ENCODE measurements around the gene SLC49A4. TPM values are rescaled to one million over a fixed set of nuclear protein-coding genes. Genes with fewer than 3 reads are reported as not detected.

SLC49A4 gene
- total RNA-seq, 2 donors from 2014 or later, result 13.7 to 21.3 TPM

GRCh38 chr3:122799322-122799721, 4.5 kb downstream of the SLC49A4 start:
- intact Hi-C loops (cut with DNase I), result no loop called here

DNA sequence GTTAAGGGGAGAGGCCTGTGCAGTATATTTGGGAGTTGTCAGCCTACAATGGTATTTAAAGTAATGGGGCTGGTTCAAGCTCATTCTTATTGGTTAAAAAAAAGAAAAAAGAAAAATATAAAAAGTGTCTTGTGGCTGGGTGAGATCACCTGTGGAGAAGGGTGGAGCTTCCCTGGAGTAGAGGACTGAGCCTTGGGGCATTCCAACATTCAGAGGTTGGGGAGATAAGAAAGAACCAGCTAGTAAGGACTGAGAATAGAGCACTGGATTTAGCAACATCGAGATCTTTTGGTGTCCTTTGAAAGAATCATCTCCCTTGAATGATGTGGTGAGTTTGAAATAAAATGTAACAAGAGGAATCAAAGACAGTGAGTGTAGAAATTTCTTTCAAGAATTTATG, 5.2 kb downstream of the SLC49A4 start:
- H3K4me3 ChIP-seq, result no peak overlapping the region
- no peaks in the 10 kb centered on the region for H3K4me1 ChIP-seq
- H3K9ac ChIP-seq (ENCODE audit: low read depth in 2 of 2, low read length in 2 of 2), result no peak overlapping the region
- TF ChIP-seq, protein P1, sequence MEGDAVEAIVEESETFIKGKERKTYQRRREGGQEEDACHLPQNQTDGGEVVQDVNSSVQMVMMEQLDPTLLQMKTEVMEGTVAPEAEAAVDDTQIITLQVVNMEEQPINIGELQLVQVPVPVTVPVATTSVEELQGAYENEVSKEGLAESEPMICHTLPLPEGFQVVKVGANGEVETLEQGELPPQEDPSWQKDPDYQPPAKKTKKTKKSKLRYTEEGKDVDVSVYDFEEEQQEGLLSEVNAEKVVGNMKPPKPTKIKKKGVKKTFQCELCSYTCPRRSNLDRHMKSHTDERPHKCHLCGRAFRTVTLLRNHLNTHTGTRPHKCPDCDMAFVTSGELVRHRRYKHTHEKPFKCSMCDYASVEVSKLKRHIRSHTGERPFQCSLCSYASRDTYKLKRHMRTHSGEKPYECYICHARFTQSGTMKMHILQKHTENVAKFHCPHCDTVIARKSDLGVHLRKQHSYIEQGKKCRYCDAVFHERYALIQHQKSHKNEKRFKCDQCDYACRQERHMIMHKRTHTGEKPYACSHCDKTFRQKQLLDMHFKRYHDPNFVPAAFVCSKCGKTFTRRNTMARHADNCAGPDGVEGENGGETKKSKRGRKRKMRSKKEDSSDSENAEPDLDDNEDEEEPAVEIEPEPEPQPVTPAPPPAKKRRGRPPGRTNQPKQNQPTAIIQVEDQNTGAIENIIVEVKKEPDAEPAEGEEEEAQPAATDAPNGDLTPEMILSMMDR (IDR thresholded peaks at IDR 0.05), result no peak
- no peak overlapping the region for H3K27ac ChIP-seq
- DNase-seq, result no peak
- H3K27me3 ChIP-seq, result no peaks in the 10 kb centered on the region
- intact Hi-C loops (cut with DNase I), result no loop called here
- no peaks in the 10 kb centered on the region for H3K9me3 ChIP-seq
- no peaks in the 10 kb centered on the region for H3K36me3 ChIP-seq

More at GRCh38 chr3:122799322-122799721, 4.5 kb downstream of the SLC49A4 start:
- H3K36me3 ChIP-seq, result no peaks in the 10 kb centered on the region
- H3K27ac ChIP-seq, result no peak overlapping the region
- no peak overlapping the region for H3K9ac ChIP-seq (ENCODE audit: low read depth in 2 of 2, low read length in 2 of 2)
- H3K4me3 ChIP-seq, result no peak overlapping the region
- no peak for DNase-seq
- TF ChIP-seq, protein P1 (IDR thresholded peaks at IDR 0.05), result no peak
- no peaks in the 10 kb centered on the region for H3K4me1 ChIP-seq
- H3K27me3 ChIP-seq, result no peaks in the 10 kb centered on the region
- H3K9me3 ChIP-seq, result no peaks in the 10 kb centered on the region

- no peak for DNase-seq
- no peaks in the 10 kb centered on the region for H3K9me3 ChIP-seq
- intact Hi-C loops (cut with DNase I), result no loop called here
- H3K27ac ChIP-seq, result no peak overlapping the region
- H3K36me3 ChIP-seq, result no peaks in the 10 kb centered on the region
- H3K4me1 ChIP-seq, result no peaks in the 10 kb centered on the region
- no peak overlapping the region for H3K9ac ChIP-seq (ENCODE audit: low read depth in 2 of 2, low read length in 2 of 2)
- no peaks in the 10 kb centered on the region for H3K27me3 ChIP-seq
- no peak overlapping the region for H3K4me3 ChIP-seq
- TF ChIP-seq, protein P1 (IDR thresholded peaks at IDR 0.05), result no peak
Observed at GRCh38 chr3:122800706-122801237, 5.9 kb downstream of the SLC49A4 start.

GRCh38 chr3:122802323-122802722, 7.5 kb downstream of the SLC49A4 start:
- Histone ChIP-seq H3K9me3 (no peaks in the 10 kb centered on the region), H3K27ac (no peak overlapping the region), H3K36me3 (no peaks in the 10 kb centered on the region), H3K4me3 (no peak overlapping the region), H3K4me1 (no peaks in the 10 kb centered on the region), H3K27me3 (no peaks in the 10 kb centered on the region), H3K9ac (ENCODE audit: low read depth in 2 of 2, low read length in 2 of 2) (no peak overlapping the region)
- no peak for DNase-seq
- TF ChIP-seq, protein P1 (IDR thresholded peaks at IDR 0.05), result no peak
- intact Hi-C loops (cut with DNase I), result no loop called here

GRCh38 chr3:122803977-122804376, 9.1 kb downstream of the SLC49A4 start:
- H3K9me3 ChIP-seq, result no peaks in the 10 kb centered on the region
- no peak for DNase-seq
- H3K4me1 ChIP-seq, result no peaks in the 10 kb centered on the region
- H3K27me3 ChIP-seq, result no peaks in the 10 kb centered on the region
- intact Hi-C loops (cut with DNase I), result no loop called here
- H3K36me3 ChIP-seq, result no peaks in the 10 kb centered on the region
- no peak overlapping the region for H3K4me3 ChIP-seq
- no peak overlapping the region for H3K9ac ChIP-seq (ENCODE audit: low read depth in 2 of 2, low read length in 2 of 2)
- TF ChIP-seq, protein P1 (IDR thresholded peaks at IDR 0.05), result no peak
- no peak overlapping the region for H3K27ac ChIP-seq
